GM18861 (cell line): ENCODE data around the gene FXYD4.
A peak's percentile ranks its signal among the peaks of the same experiment; 100 is the strongest.

Source experiments
- ATAC-seq: cut with Tn5 transposase; IDR thresholded peaks from one replicate; pipeline ENCODE4 v1.9.1; 2021; ENCODE audit not compliant: unreplicated experiment

Gene FXYD4

GRCh38 chr10:43394868-43395267, 23.4 kb downstream of the FXYD4 start:
- no peak for ATAC-seq

GRCh38 chr10:43395571-43396060, 24.2 kb downstream of the FXYD4 start:
- ATAC-seq = no peak

- peak; percentile 21 for ATAC-seq
Measured at GRCh38 chr10:43396061-43396927, 24.9 kb downstream of the FXYD4 start.

- peak; percentile 81 for ATAC-seq
Measured at GRCh38 chr10:43396928-43397624, 25.6 kb downstream of the FXYD4 start.

GRCh38 chr10:43398939-43399319, 27.5 kb downstream of the FXYD4 start:
- ATAC-seq = no peak

- ATAC-seq = no peak
Measured at GRCh38 chr10:43399320-43400310, 28.2 kb downstream of the FXYD4 start.

- no peak for ATAC-seq
Measured at GRCh38 chr10:43401627-43402026, 30.2 kb downstream of the FXYD4 start.

GRCh38 chr10:43402176-43402575, 30.7 kb downstream of the FXYD4 start:
- no peak for ATAC-seq

GRCh38 chr10:43402880-43403452, 31.5 kb downstream of the FXYD4 start:
- no peak for ATAC-seq

GRCh38 chr10:43403911-43404703, 32.7 kb downstream of the FXYD4 start:
- no peak for ATAC-seq

- ATAC-seq = no peak
Measured at GRCh38 chr10:43404704-43405084, 33.3 kb downstream of the FXYD4 start.

- ATAC-seq = no peak
Measured at GRCh38 chr10:43407148-43407575, 35.7 kb downstream of the FXYD4 start.

GRCh38 chr10:43407576-43408330, 36.3 kb downstream of the FXYD4 start:
- ATAC-seq = peak; percentile 43

- peak; percentile 1 for ATAC-seq
Measured at GRCh38 chr10:43408331-43408709, 36.9 kb downstream of the FXYD4 start.

- peak; percentile 57 for ATAC-seq
Measured at GRCh38 chr10:43408710-43409384, 37.4 kb downstream of the FXYD4 start, which contains the start of gene HNRNPF. HNRNPF (minus strand) TSS chr10:43409186; CDS start chr10:43387884, 21,302 bp downstream.

- no peak for ATAC-seq
Measured at GRCh38 chr10:43409385-43410109, 38.1 kb downstream of the FXYD4 start.

GRCh38 chr10:43410345-43410744, 38.9 kb downstream of the FXYD4 start:
- ATAC-seq = no peak

GRCh38 chr10:43411536-43411935, 40.1 kb downstream of the FXYD4 start:
- ATAC-seq = no peak
